ENCODE measurements around the gene OR6Q1.

The OR6Q1 gene

DNA sequence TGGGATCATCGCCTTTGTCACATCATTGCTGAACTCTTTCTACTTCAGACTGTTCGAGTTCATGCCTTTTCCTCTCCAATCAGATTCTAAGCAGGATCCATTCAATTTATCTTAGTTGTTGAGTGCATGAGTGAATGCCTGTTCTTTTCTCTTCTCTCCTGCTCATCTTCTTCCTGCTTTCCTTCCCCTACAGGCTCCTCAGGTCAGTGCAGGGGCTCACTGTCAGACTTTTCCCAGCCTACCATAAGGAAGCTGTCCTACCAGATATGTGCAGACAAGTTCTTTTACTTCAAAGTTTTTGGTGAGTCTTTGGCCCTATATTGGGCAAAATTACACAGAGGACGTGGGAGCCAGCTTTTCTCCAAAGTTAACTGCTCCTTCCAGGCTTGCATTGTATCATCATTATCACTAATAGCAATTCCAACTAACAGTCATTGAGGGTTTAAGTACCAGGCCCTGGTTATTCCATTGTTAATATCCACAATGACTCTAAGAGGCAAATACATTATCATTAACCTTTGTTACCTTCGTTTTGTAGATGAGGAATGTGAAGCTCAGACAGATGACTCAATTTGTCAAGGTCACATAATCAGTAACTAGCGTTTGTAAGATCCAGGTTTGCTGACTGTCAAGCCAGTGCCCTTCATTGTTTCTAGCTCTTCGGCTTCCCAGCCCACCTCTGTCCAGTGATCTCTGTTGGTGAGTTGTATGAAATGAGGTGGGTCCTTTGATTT is 30.4 kb downstream of the OR6Q1 start:
- Histone ChIP-seq H3K4me1 (ENCODE audit: low read length) (no peaks in the 10 kb centered on the region), H3K79me2 (ENCODE audit: low read length) (no peaks in the 10 kb centered on the region), H3K9me3 (ENCODE audit: insufficient read depth, low read length) (no peaks in the 10 kb centered on the region), H3K27me3 (ENCODE audit: low read depth, low read length) (peaks cover 12% of the 10 kb centered on the region; the same call in 1 of the 2 replicates), H2AFZ (ENCODE audit: low read depth, low read length) (no peak overlapping the region), H3K27ac (ENCODE audit: low read length) (no peak overlapping the region), H3K4me2 (ENCODE audit: low read length) (no peak overlapping the region), H3K36me3 (replicated peaks; ENCODE audit: low read depth, low read length) (no peaks in the 10 kb centered on the region), H3K9ac (ENCODE audit: low read length) (no peak overlapping the region), H4K20me1 (ENCODE audit: insufficient read depth, low read length) (no peaks in the 10 kb centered on the region), H3K4me3 (ENCODE audit: low read length) (no peak overlapping the region)
- TF ChIP-seq, protein P1, sequence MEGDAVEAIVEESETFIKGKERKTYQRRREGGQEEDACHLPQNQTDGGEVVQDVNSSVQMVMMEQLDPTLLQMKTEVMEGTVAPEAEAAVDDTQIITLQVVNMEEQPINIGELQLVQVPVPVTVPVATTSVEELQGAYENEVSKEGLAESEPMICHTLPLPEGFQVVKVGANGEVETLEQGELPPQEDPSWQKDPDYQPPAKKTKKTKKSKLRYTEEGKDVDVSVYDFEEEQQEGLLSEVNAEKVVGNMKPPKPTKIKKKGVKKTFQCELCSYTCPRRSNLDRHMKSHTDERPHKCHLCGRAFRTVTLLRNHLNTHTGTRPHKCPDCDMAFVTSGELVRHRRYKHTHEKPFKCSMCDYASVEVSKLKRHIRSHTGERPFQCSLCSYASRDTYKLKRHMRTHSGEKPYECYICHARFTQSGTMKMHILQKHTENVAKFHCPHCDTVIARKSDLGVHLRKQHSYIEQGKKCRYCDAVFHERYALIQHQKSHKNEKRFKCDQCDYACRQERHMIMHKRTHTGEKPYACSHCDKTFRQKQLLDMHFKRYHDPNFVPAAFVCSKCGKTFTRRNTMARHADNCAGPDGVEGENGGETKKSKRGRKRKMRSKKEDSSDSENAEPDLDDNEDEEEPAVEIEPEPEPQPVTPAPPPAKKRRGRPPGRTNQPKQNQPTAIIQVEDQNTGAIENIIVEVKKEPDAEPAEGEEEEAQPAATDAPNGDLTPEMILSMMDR (IDR thresholded peaks at IDR 0.05; ENCODE audit: low read depth, low read length) = no peak
- TF ChIP-seq EZH2phosphoT487 (IDR thresholded peaks at IDR 0.05; ENCODE audit: low read depth) = no peak

DNA sequence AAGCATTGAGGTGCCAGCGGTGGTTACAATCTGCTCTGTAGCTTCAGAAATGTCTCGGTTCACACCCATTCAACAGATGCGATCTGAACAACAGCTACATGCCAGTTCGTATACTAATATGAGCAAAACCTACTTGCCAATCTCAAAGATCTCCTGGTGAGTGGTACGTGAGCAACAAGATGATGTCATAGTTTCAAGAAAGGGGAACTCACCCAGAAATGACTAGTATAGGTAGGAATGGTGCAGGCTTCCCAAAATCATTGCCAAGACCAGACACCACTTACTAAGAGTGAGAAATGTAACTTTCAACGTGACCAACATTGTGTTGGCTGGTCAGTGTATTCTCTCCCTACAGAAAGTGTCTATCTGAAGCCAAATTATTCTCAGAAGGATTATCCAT is 31.1 kb downstream of the OR6Q1 start:
- H3K9me3 ChIP-seq (ENCODE audit: insufficient read depth, low read length) = no peaks in the 10 kb centered on the region
- H3K4me3 ChIP-seq (ENCODE audit: low read length) = no peak overlapping the region
- no peaks in the 10 kb centered on the region for H4K20me1 ChIP-seq (ENCODE audit: insufficient read depth, low read length)
- peaks cover 12% of the 10 kb centered on the region; the same call in 1 of the 2 replicates for H3K27me3 ChIP-seq (ENCODE audit: low read depth, low read length)
- H2AFZ ChIP-seq (ENCODE audit: low read depth, low read length) = no peak overlapping the region
- no peaks in the 10 kb centered on the region for H3K79me2 ChIP-seq (ENCODE audit: low read length)
- no peak overlapping the region for H3K4me2 ChIP-seq (ENCODE audit: low read length)
- no peak overlapping the region for H3K27ac ChIP-seq (ENCODE audit: low read length)
- no peaks in the 10 kb centered on the region for H3K4me1 ChIP-seq (ENCODE audit: low read length)
- H3K36me3 ChIP-seq (replicated peaks; ENCODE audit: low read depth, low read length) = no peaks in the 10 kb centered on the region
- TF ChIP-seq, protein P1 (IDR thresholded peaks at IDR 0.05; ENCODE audit: low read depth, low read length) = no peak
- TF ChIP-seq EZH2phosphoT487 (IDR thresholded peaks at IDR 0.05; ENCODE audit: low read depth) = no peak
- H3K9ac ChIP-seq (ENCODE audit: low read length) = no peak overlapping the region

DNA sequence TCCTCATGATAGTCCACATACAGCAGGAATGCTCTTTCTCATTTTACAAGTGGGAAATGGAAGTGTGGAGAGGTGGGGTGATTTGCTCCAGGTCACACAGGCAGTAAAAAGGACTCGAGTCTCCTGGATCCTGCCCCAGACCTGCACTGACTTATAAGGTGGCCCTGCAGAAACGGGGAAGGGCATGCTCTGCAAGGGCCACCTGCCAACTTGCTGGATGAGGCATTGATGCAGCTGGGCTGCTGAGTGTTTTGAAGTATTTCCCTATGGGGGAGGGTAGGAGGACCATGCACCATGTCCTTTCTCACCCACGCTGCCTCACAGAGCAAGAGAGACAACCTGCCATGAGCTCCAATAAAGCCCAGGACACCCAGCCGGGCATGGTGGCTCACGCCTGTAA is 36.9 kb downstream of the OR6Q1 start:
- H3K79me2 ChIP-seq (ENCODE audit: low read length) = no peaks in the 10 kb centered on the region
- no peaks in the 10 kb centered on the region for H4K20me1 ChIP-seq (ENCODE audit: insufficient read depth, low read length)
- no peaks in the 10 kb centered on the region for H3K4me1 ChIP-seq (ENCODE audit: low read length)
- H3K9ac ChIP-seq (ENCODE audit: low read length) = no peak overlapping the region
- H3K36me3 ChIP-seq (replicated peaks; ENCODE audit: low read depth, low read length) = no peaks in the 10 kb centered on the region
- no peak overlapping the region for H2AFZ ChIP-seq (ENCODE audit: low read depth, low read length)
- H3K4me2 ChIP-seq (ENCODE audit: low read length) = no peak overlapping the region
- peaks cover 10% of the 10 kb centered on the region; the same call in 1 of the 2 replicates for H3K27me3 ChIP-seq (ENCODE audit: low read depth, low read length)
- no peaks in the 10 kb centered on the region for H3K9me3 ChIP-seq (ENCODE audit: insufficient read depth, low read length)
- H3K27ac ChIP-seq (ENCODE audit: low read length) = no peak overlapping the region
- H3K4me3 ChIP-seq (ENCODE audit: low read length) = no peak overlapping the region
- TF ChIP-seq, protein P1 (IDR thresholded peaks at IDR 0.05; ENCODE audit: low read depth, low read length) = no peak
- TF ChIP-seq EZH2phosphoT487 (IDR thresholded peaks at IDR 0.05; ENCODE audit: low read depth) = no peak

DNA sequence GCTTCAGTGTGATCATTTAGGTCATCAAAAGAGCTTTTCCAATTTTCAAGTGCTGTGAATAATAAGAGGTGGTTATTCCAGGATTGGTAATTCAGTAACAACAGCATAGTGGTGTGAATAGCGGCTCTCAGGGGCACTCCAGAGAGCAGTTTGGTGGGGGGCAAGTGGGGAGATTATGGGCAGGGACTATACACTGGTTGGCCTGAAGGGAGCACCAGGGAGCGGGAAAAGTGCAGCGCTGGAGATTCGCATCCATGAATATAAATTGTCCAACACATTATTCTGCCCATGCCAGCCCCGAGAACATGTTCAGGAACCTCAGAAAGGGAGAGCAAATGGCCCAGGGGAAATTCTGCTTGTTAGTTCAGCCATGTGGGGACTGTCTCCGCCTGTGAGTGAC is 37.9 kb downstream of the OR6Q1 start:
- Histone ChIP-seq H3K9ac (ENCODE audit: low read length) (no peak overlapping the region), H3K27ac (ENCODE audit: low read length) (no peak overlapping the region), H3K4me2 (ENCODE audit: low read length) (no peak overlapping the region), H3K9me3 (ENCODE audit: insufficient read depth, low read length) (no peaks in the 10 kb centered on the region), H3K79me2 (ENCODE audit: low read length) (no peaks in the 10 kb centered on the region), H3K4me1 (ENCODE audit: low read length) (no peaks in the 10 kb centered on the region), H3K36me3 (replicated peaks; ENCODE audit: low read depth, low read length) (no peaks in the 10 kb centered on the region), H3K27me3 (ENCODE audit: low read depth, low read length) (peaks cover 7% of the 10 kb centered on the region; the same call in 1 of the 2 replicates), H3K4me3 (ENCODE audit: low read length) (no peak overlapping the region), H4K20me1 (ENCODE audit: insufficient read depth, low read length) (no peaks in the 10 kb centered on the region), H2AFZ (ENCODE audit: low read depth, low read length) (no peak overlapping the region)
- TF ChIP-seq EZH2phosphoT487 (IDR thresholded peaks at IDR 0.05; ENCODE audit: low read depth) = no peak
- TF ChIP-seq, protein P1 (IDR thresholded peaks at IDR 0.05; ENCODE audit: low read depth, low read length) = no peak

Data from OCI-LY3 (cell line).